ENCODE results near the gene LMO1. TPM values are rescaled to one million over a fixed set of nuclear protein-coding genes. Genes with fewer than 3 reads are reported as not detected.
A peak's percentile ranks its signal among the peaks of the same experiment; 100 is the strongest.

LMO1 gene
- total and polyA plus RNA-seq, 2 of the 8 experiments (the other 6 are each of a cell fraction or from before 2014, with no cell fraction given): 0.17 TPM; not detected in 1

GRCh38 chr11:8230921-8231847 is 32.5 kb downstream of the LMO1 start:
- H3K23me2 ChIP-seq (ENCODE audit: low read depth, low read length): no peaks in the 10 kb centered on the region; the same call in 1 of the 2 replicates
- no peak for DNase-seq (ENCODE audit: low read depth in 1 of 2, low spot score in 2 of 2)
- H2BK12ac ChIP-seq (ENCODE audit: low read depth, low read length): peak overlapping the region; percentile 62
- no peak overlapping the region for H2BK20ac ChIP-seq (ENCODE audit: low read length)
- H2BK5ac ChIP-seq (ENCODE audit: low read depth, low read length): no peak overlapping the region
- no peak overlapping the region for H2BK120ac ChIP-seq (replicated peaks; ENCODE audit: low read depth, low read length)
- H3K56ac ChIP-seq (replicated peaks; ENCODE audit: insufficient read length, low read depth, low read length): no peak overlapping the region
- H3K18ac ChIP-seq (ENCODE audit: extremely low read depth, low read length): no peak overlapping the region
- H2AFZ ChIP-seq (ENCODE audit: low read length): no peak overlapping the region
- H3K4me3 ChIP-seq (ENCODE audit: extremely low read depth in 1 of 4, insufficient read depth in 2 of 4, low read depth in 3 of 4, low read length in 4 of 4): no peak overlapping the region
- H3K4me2 ChIP-seq (ENCODE audit: insufficient read depth in 1 of 2, low read depth in 2 of 2, low read length in 2 of 2): no peak overlapping the region
- H4K8ac ChIP-seq (ENCODE audit: extremely low read depth, insufficient read depth, low read length): no peak overlapping the region
- H3K14ac ChIP-seq (ENCODE audit: insufficient read length): no peak overlapping the region
- no peak overlapping the region for H3K9ac ChIP-seq (replicated peaks in 1 of 4; ENCODE audit: extremely low read depth in 1 of 4, low read depth in 3 of 4, low read length in 3 of 4)
- no peaks in the 10 kb centered on the region for H3K27me3 ChIP-seq (replicated peaks in 1 of 4; ENCODE audit: control insufficient read depth in 3 of 4, extremely low read depth in 1 of 4, insufficient read depth in 3 of 4, low read length in 3 of 4)
- peaks cover 0 to 7% (median 1%) of the 10 kb centered on the region in 4 experiments; a peak in 3 of 7 replicates for H3K4me1 ChIP-seq (replicated peaks in 1 of 4; ENCODE audit: control insufficient read depth in 3 of 4, insufficient read depth in 4 of 4, low read length in 3 of 4)
- no peak overlapping the region for H3K27ac ChIP-seq (ENCODE audit: low read depth, low read length)
- H4K20me1 ChIP-seq (replicated peaks in 1 of 2; ENCODE audit: control insufficient read depth in 1 of 2, insufficient read depth in 2 of 2, low read length in 2 of 2): no peaks in the 10 kb centered on the region
- H3K4ac ChIP-seq (replicated peaks; ENCODE audit: insufficient read length, low read depth, low read length): no peak overlapping the region
- H3K79me1 ChIP-seq (ENCODE audit: low read depth, low read length): no peaks in the 10 kb centered on the region
- H4K5ac ChIP-seq (ENCODE audit: insufficient read length, low read depth, low read length): no peak overlapping the region
- TF ChIP-seq KDM1A (IDR thresholded peaks at IDR 0.05; ENCODE audit: borderline replicate concordance, low read length) (no peak), JUN (IDR thresholded peaks at IDR 0.05; ENCODE audit: low read depth, low read length) (no peak), SIN3A (conservative IDR thresholded peaks at IDR 0.05 in 1 of 2, IDR thresholded peaks at IDR 0.05 in 1 of 2; ENCODE audit: low read depth in 1 of 2, low read length in 2 of 2) (no peak)
- POLR2A ChIA-PET (ENCODE audit: partially characterized antibody): no interaction called here
- H3K9me3 ChIP-seq (ENCODE audit: insufficient read depth in 2 of 2, low read depth in 1 of 2, low read length in 1 of 2): no peaks in the 10 kb centered on the region
- no peaks in the 10 kb centered on the region for H3K36me3 ChIP-seq (ENCODE audit: control insufficient read depth in 2 of 4, insufficient read depth in 4 of 4, low read length in 3 of 4)
- H4K91ac ChIP-seq (replicated peaks; ENCODE audit: insufficient read length, low read length): no peak overlapping the region
- H3K23ac ChIP-seq (ENCODE audit: insufficient read length): no peak overlapping the region
- 85% methylated on average over 14 of the region's 21 CpGs; no CpG with 5 or more reads in 1 of the 2 experiments for WGBS, 2 experiments (ENCODE audit: extremely low coverage in 1 of 2, insufficient coverage in 1 of 2, insufficient read length in 1 of 2, insufficient replicate concordance in 2 of 2, low coverage in 1 of 2, low lambda C conversion rate in 2 of 2, missing lambda C conversion rate in 1 of 2)
- FAIRE-seq: no peak
- H3K79me2 ChIP-seq (ENCODE audit: control insufficient read depth in 1 of 2, insufficient read depth in 2 of 2, low read length in 2 of 2): no peaks in the 10 kb centered on the region
- CTCF ChIA-PET (ENCODE audit: partially characterized antibody): interaction anchor here (0.8 to 9.4 kb wide), 16 partner anchors 12 to 159 kb away, joined by 3 to 177 read pairs (median 6); partner anchors contain the start of gene LMO1
- no peak overlapping the region for H2AK5ac ChIP-seq (ENCODE audit: low read depth, low read length)
- no peak overlapping the region for H2BK15ac ChIP-seq (ENCODE audit: low read length)
